GM10266 (cell line): Measurements from ENCODE around the gene PGR.
"Not testable (repeated sequence)": the region's sequence is repeated elsewhere in the genome, so short reads cannot be mapped to it uniquely, and the experiment has no call there.

Source experiments
- DNase-seq: peaks from one replicate; pipeline ENCODE4 v3.0.0; 2012; ENCODE audit errors: extremely low spot score
- CTCF ChIP-seq: IDR thresholded peaks from 2 replicates; pipeline ENCODE4 v1.5.1; 2012; ENCODE audit warnings: mild to moderate bottlenecking, low read depth; ENCODE audit not compliant: control insufficient read depth, insufficient read depth; ENCODE audit errors: missing control alignments

PGR gene

GRCh38 chr11:101030692-101031091 lies 98.9 kb downstream of the PGR start:
- no peak for DNase-seq

GRCh38 chr11:101030015-101030414 lies 99.6 kb downstream of the PGR start:
- DNase-seq: no peak
- no peak for TF ChIP-seq CTCF

More at GRCh38 chr11:101030692-101031091, 98.9 kb downstream of the PGR start:
- no peak for TF ChIP-seq CTCF

GRCh38 chr11:101028644-101029043 lies 101.0 kb downstream of the PGR start:
- TF ChIP-seq CTCF: no peak
- DNase-seq: no peak

- TF ChIP-seq CTCF: no peak
- DNase-seq: no peak
Measured at GRCh38 chr11:101022256-101022655, 107.4 kb downstream of the PGR start.

- no peak for TF ChIP-seq CTCF
- DNase-seq: no peak
Measured at GRCh38 chr11:101019870-101020269, 109.7 kb downstream of the PGR start.

DNA sequence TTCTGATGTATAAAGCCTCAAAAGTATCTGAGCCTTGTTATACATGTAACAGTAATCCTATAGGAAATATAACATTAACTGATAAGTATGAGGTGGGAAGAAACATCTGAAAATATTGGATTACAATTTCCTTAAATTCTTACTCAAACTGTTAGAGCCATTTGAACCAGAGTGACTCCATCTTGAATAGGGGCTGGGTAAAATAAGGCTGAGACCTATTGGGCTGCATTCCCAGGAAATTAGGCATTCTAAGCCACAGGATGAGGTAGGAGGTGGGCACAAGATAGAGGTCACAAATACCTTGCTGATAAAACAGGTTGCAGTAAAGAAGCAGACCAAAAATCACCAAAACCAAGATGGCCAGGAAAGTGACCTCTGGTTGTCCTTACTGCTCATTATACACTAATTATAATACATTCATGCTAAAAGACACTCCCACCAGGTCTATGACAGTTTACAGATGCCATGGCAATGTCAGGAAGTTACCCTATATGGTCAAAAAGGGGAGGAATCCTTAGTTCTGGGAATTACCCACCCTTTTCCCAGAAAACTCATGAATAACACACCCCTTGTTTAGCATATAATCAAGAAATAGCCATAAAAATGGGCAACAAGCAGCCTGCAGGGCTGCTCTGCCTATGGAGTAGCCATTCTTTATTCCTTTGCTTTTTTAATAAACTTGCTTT lies 114.9 kb downstream of the PGR start:
- DNase-seq: no peak
- TF ChIP-seq CTCF: no peak

DNA sequence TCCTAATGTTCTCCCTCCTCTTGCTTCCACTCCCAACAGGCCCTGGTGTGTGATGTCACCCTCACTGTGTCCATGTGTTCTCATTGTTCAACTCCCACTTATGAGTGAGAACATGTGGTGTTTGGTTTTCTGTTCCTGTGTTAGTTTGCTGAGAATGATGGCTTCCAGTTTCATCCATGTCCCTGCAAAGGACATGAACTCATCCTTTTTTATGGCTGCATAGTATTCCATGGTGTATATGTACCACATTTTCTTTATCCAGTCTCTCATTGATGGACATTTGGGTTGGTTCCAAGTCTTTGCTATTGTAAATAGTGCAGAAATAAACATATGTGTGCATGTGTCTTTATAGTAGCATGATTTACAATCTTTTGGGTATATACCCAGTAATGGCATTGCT lies 115.9 kb downstream of the PGR start:
- not testable (repeated sequence) for DNase-seq

DNA sequence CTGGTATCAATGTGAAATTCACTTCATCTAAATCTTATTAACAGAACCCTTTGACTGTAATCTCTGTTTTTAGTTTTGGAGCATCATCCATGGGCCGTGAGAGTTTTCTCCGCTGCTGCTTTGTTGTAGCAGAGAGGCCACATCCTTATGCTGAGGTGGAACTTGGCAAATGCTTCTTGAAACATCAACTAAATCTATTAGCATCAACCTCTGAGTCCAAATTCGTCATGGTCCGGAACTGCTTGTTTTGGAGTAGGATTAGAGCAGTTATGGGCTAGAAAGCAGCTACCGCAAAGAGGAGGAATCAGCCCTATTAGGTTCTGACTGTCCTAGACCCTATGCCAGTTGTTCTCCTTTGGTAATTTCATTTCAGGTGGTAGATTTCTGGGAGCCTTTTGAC lies 117.7 kb downstream of the PGR start:
- TF ChIP-seq CTCF: no peak
- DNase-seq: no peak
